GM18873 (cell line): Measurements from ENCODE around the gene CRYBG1.

Experiments
- ATAC-seq: cut with Tn5 transposase; IDR thresholded peaks from one replicate; pipeline ENCODE4 v1.9.1; 2021; ENCODE audit warnings: mild to moderate bottlenecking, moderate library complexity, moderate number of reproducible peaks; ENCODE audit not compliant: unreplicated experiment, low FRiP score

Gene CRYBG1

GRCh38 chr6:106519460-106520394, 159.2 kb downstream of the CRYBG1 start:
- peak; percentile 53 for ATAC-seq

- ATAC-seq: peak; percentile 55
Measured at GRCh38 chr6:106520711-106521401, 160.3 kb downstream of the CRYBG1 start.

- ATAC-seq: no peak
Measured at GRCh38 chr6:106522562-106523250, 162.2 kb downstream of the CRYBG1 start.

GRCh38 chr6:106525107-106525881, 164.8 kb downstream of the CRYBG1 start:
- ATAC-seq: peak; percentile 33

GRCh38 chr6:106525882-106526275, 165.4 kb downstream of the CRYBG1 start:
- no peak for ATAC-seq

- ATAC-seq: no peak
Measured at GRCh38 chr6:106527117-106527516, 166.6 kb downstream of the CRYBG1 start.

- ATAC-seq: no peak
Measured at GRCh38 chr6:106527979-106528378, 167.5 kb downstream of the CRYBG1 start.

- no peak for ATAC-seq
Measured at GRCh38 chr6:106528521-106528920, 168.0 kb downstream of the CRYBG1 start.

GRCh38 chr6:106529438-106529837, 168.9 kb downstream of the CRYBG1 start:
- ATAC-seq: no peak

- ATAC-seq: no peak
Measured at GRCh38 chr6:106530026-106530425, 169.5 kb downstream of the CRYBG1 start.

GRCh38 chr6:106530502-106530901, 170.0 kb downstream of the CRYBG1 start:
- no peak for ATAC-seq

GRCh38 chr6:106533054-106533453, 172.5 kb downstream of the CRYBG1 start:
- ATAC-seq: no peak

- ATAC-seq: no peak
Measured at GRCh38 chr6:106534004-106534403, 173.5 kb downstream of the CRYBG1 start.

GRCh38 chr6:106534564-106534982, 174.1 kb downstream of the CRYBG1 start:
- ATAC-seq: no peak

GRCh38 chr6:106535012-106535411, 174.5 kb downstream of the CRYBG1 start:
- ATAC-seq: no peak

- ATAC-seq: no peak
Measured at GRCh38 chr6:106536357-106536756, 175.8 kb downstream of the CRYBG1 start.

- no peak for ATAC-seq
Measured at GRCh38 chr6:106536851-106537250, 176.3 kb downstream of the CRYBG1 start.

- ATAC-seq: no peak
Measured at GRCh38 chr6:106537662-106538061, 177.1 kb downstream of the CRYBG1 start.

GRCh38 chr6:106538145-106538544, 177.6 kb downstream of the CRYBG1 start:
- ATAC-seq: no peak

GRCh38 chr6:106539936-106540335, 179.4 kb downstream of the CRYBG1 start:
- no peak for ATAC-seq
